GM19372 (cell line): ENCODE data around the gene TRMT61A.

Source experiments
- ATAC-seq: cut with Tn5 transposase; IDR thresholded peaks from one replicate; pipeline ENCODE4 v1.9.1; 2021; ENCODE audit warnings: mild to moderate bottlenecking, low read depth, moderate library complexity; ENCODE audit not compliant: unreplicated experiment

Gene TRMT61A

GRCh38 chr14:103545915-103546651, 17.1 kb downstream of the TRMT61A start:
- ATAC-seq, result no peak

DNA sequence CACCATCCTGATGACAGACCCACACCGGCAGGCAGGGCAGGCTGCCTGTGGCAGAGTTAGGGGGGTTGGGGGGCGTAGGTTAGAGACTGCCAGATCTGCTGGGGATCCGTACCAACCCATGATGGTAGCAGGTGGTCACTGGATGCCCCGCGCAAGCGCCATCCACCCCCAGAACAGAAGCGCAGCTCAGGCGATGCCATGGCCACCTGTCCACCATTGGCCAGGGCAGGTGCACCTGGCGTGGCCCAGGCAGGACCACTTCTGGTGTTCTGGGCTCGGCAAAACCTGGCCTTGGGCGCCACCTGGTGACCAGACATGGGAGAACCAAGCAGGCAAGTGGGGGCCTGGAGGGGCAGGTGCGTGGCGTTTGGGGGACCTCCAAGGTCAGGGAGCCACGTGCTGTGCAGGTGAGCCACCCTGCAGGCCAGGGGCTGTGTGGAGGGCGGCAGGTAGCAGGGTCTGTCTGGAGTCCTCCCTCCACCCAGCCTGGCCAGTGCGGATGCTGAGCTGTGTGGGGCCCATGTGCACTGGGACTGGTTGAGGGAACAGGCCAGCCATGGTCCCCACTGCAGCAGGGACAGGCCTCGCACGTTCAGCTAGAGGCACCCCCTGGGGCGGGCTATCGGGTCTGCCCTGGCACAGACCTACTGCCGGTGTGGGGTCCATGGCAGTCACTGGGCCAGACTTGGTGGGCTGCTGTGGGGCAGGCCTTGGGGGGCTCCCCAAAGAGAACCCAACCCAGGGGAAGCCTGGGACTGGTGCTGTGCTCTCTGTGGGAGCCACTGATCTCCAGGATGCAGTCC, 17.9 kb downstream of the TRMT61A start:
- ATAC-seq, result no peak

DNA sequence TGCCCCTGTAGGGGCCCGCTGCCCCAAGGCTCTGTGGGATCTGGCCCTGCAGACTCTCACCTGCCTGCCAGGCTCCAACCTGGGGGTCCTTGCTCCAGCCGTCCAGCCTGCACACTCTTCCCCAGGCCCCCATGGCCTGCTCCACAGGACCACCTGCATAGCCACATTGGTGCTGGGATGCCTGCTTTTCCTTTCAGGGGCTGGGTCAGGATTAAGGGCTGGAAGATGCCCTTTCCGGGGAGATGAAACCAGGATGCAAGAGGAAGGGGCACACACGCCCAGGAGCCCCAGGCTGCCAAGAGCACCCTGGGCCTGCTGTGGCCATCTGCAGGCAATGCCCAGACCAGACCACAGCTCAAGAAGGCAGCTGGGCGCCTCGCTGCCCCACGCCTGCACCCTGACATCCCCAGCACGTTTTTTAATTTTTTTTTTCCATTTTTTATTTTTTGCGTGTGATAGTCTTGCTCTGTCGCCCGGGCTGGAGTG, 18.5 kb downstream of the TRMT61A start:
- ATAC-seq, result no peak

GRCh38 chr14:103547941-103548462, 19.0 kb downstream of the TRMT61A start:
- ATAC-seq, result no peak

DNA sequence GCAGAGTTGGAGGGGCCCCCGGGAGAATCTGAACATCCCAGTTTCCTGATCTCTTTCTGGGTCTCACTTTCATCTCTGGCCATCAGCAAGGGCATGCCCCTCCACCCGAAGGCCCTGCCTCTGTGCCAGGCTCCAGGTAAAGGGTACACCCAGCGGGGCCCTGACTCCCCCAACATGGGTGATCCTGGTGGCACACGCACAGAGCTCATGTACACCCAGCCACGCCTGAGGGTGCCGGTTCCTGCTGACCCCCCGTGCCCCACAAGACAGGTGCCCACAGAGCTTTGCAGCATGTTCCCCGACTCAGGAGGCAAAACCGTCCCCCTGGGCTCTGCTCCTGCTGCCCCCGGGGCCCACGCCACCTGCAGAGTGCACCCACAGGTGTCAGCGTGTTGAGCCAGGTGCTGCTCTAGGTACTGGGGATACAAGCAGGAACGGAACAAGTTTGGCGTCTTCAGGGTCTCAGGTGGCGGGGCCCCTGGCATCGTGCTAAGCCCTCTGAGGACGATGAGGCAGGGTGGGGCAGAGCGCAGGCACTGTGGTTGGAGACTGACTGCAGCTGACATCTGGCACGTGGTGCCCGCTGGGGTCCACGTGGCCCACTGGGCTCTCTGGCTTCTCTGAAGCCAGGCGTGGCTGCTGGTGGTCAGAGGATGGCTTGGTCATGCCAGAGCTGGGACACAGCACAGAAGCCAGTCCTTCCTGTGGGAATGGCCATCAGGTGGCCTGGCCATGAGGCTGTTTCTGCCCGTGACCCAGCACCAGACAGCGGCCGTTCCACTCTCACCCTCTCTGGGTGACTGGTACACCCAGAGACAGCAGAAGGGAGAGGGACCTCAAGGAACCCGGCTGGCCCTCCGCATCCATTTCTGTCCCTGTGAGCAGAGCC, 19.7 kb downstream of the TRMT61A start:
- no peak for ATAC-seq

GRCh38 chr14:103549361-103550311, 20.6 kb downstream of the TRMT61A start:
- no peak for ATAC-seq

- no peak for ATAC-seq
Measured at GRCh38 chr14:103550451-103551337, 21.7 kb downstream of the TRMT61A start.

GRCh38 chr14:103551338-103551762, 22.4 kb downstream of the TRMT61A start:
- no peak for ATAC-seq

GRCh38 chr14:103552011-103552845, 23.2 kb downstream of the TRMT61A start:
- no peak for ATAC-seq

DNA sequence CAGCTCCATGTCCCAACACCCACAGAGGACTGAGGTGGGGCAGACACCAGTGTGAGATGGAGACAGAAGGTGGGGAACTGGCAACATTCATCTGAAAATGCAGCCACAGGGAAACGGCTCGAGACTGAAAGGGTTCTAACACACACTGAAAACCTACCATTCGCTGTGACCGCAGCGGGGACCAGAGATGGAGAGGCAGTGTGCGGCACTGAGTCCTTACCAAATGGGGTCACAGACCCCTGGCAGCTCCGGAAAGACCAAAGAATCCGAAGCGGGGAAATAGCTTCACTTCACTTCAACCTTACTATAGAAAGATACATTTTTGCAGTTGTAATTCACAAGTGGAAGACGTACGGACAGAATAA, 23.8 kb downstream of the TRMT61A start:
- no peak for ATAC-seq

- no peak for ATAC-seq
Measured at GRCh38 chr14:103555559-103556337, 26.8 kb downstream of the TRMT61A start.

GRCh38 chr14:103556946-103557758, 28.2 kb downstream of the TRMT61A start:
- ATAC-seq, result no peak

GRCh38 chr14:103558071-103558882, 29.3 kb downstream of the TRMT61A start:
- no peak for ATAC-seq

GRCh38 chr14:103559766-103560165, 30.8 kb downstream of the TRMT61A start:
- ATAC-seq, result no peak

GRCh38 chr14:103560691-103561090, 31.7 kb downstream of the TRMT61A start:
- ATAC-seq, result no peak
